ENCODE results near the gene WDR49.

DNA sequence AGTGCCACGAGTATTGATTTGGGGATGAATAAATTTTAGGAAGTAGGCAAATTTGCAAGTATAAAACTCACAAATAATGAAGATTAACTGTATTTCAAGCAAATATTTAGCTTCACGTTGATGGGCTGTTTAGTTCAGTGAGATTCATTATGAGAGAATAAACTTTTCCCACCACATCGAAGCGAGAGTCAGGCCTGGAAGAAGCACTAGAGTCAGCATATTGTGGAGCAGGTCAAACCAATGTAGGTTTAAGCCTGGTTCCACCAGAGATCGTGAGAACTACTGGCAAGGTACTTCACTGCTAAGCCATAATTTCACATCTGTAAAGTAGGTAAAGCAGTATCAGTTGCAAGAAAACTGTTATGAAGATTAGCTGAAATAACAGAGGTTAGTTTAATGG, 22.3 kb downstream of the WDR49 start:
- no peak for TF ChIP-seq YY1 (IDR thresholded peaks at IDR 0.05; ENCODE audit: insufficient read depth, insufficient read length)
- TF ChIP-seq SUZ12 (IDR thresholded peaks at IDR 0.05; ENCODE audit: extremely low read depth, insufficient read depth, insufficient read length) = no peak
- TF ChIP-seq ZNF274 (IDR thresholded peaks at IDR 0.05; ENCODE audit: low read depth, low read length) = no peak
